Measurements from ENCODE around the gene HEPACAM.

Gene HEPACAM, protein sequence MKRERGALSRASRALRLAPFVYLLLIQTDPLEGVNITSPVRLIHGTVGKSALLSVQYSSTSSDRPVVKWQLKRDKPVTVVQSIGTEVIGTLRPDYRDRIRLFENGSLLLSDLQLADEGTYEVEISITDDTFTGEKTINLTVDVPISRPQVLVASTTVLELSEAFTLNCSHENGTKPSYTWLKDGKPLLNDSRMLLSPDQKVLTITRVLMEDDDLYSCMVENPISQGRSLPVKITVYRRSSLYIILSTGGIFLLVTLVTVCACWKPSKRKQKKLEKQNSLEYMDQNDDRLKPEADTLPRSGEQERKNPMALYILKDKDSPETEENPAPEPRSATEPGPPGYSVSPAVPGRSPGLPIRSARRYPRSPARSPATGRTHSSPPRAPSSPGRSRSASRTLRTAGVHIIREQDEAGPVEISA

GRCh38 chr11:124935548-124936514 is at the start of gene HEPACAM:
Gene HEPACAM, minus strand, starts transcription at chr11:124936047. Its CDS starts 41 bp downstream, at chr11:124936006.
- Histone ChIP-seq H3K36me3 (ENCODE audit: low read length) (no peaks in the 10 kb centered on the region), H3K79me2 (ENCODE audit: insufficient read depth, low read length) (no peaks in the 10 kb centered on the region), H3K27me3 (ENCODE audit: low read length) (no peaks in the 10 kb centered on the region), H3K9ac (ENCODE audit: low read length) (no peak within 1 kb of the TSS), H3F3A (ENCODE audit: insufficient read depth) (no peaks in the 10 kb centered on the region), H3K9me3 (ENCODE audit: insufficient read depth, low read length) (no peaks in the 10 kb centered on the region), H4K20me1 (ENCODE audit: low read depth, low read length) (no peaks in the 10 kb centered on the region), H3K9me2 (replicated peaks; ENCODE audit: insufficient read depth, low read length) (no peaks in the 10 kb centered on the region), H3K4me3 (ENCODE audit: insufficient read depth, low read length, poor library complexity, severe bottlenecking) (no peak within 1 kb of the TSS), H2AFZ (ENCODE audit: low read depth, low read length, severe bottlenecking) (no peak within 1 kb of the TSS), H3K4me2 (ENCODE audit: low read depth, low read length, poor library complexity, severe bottlenecking) (no peak within 1 kb of the TSS), H3K27ac (ENCODE audit: low read depth, low read length) (no peak within 1 kb of the TSS)
- TF ChIP-seq, protein P1, sequence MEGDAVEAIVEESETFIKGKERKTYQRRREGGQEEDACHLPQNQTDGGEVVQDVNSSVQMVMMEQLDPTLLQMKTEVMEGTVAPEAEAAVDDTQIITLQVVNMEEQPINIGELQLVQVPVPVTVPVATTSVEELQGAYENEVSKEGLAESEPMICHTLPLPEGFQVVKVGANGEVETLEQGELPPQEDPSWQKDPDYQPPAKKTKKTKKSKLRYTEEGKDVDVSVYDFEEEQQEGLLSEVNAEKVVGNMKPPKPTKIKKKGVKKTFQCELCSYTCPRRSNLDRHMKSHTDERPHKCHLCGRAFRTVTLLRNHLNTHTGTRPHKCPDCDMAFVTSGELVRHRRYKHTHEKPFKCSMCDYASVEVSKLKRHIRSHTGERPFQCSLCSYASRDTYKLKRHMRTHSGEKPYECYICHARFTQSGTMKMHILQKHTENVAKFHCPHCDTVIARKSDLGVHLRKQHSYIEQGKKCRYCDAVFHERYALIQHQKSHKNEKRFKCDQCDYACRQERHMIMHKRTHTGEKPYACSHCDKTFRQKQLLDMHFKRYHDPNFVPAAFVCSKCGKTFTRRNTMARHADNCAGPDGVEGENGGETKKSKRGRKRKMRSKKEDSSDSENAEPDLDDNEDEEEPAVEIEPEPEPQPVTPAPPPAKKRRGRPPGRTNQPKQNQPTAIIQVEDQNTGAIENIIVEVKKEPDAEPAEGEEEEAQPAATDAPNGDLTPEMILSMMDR (IDR thresholded peaks at IDR 0.05; ENCODE audit: insufficient read depth, low read length, poor library complexity, severe bottlenecking) = no peak
- no peak for TF ChIP-seq EZH2phosphoT487 (conservative IDR thresholded peaks at IDR 0.05; ENCODE audit: low read length)

DNA sequence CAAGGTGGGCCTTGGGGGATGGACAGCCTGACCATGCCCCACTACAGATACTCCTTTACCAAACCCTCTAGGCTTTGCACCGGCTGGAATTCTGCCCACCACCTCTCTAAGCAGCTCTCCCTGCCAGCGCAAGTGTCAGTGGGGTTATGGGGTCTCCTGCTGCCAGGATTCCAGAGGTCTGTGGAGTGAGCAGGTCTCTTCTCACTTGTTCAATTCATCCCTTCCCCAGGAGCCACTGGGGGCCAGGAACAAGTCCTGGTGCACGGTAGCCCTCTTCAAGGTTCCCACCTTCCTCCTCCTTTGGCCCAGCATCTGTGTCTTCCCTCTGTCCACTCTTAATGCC is 48.6 kb upstream of the HEPACAM start:
- H3K4me3 ChIP-seq (ENCODE audit: insufficient read depth, low read length, poor library complexity, severe bottlenecking) = no peak overlapping the region
- no peak overlapping the region for H2AFZ ChIP-seq (ENCODE audit: low read depth, low read length, severe bottlenecking)
- no peaks in the 10 kb centered on the region for H3F3A ChIP-seq (ENCODE audit: insufficient read depth)
- H3K27me3 ChIP-seq (ENCODE audit: low read length) = no peaks in the 10 kb centered on the region
- no peak overlapping the region for H3K27ac ChIP-seq (ENCODE audit: low read depth, low read length)
- TF ChIP-seq, protein P1 (IDR thresholded peaks at IDR 0.05; ENCODE audit: insufficient read depth, low read length, poor library complexity, severe bottlenecking) = no peak
- no peak for TF ChIP-seq EZH2phosphoT487 (conservative IDR thresholded peaks at IDR 0.05; ENCODE audit: low read length)
- H3K9me2 ChIP-seq (replicated peaks; ENCODE audit: insufficient read depth, low read length) = no peaks in the 10 kb centered on the region
- no peak overlapping the region for H3K9ac ChIP-seq (ENCODE audit: low read length)
- H3K9me3 ChIP-seq (ENCODE audit: insufficient read depth, low read length) = no peaks in the 10 kb centered on the region
- no peaks in the 10 kb centered on the region for H4K20me1 ChIP-seq (ENCODE audit: low read depth, low read length)
- H3K79me2 ChIP-seq (ENCODE audit: insufficient read depth, low read length) = no peaks in the 10 kb centered on the region
- no peak overlapping the region for H3K4me2 ChIP-seq (ENCODE audit: low read depth, low read length, poor library complexity, severe bottlenecking)
- no peaks in the 10 kb centered on the region for H3K36me3 ChIP-seq (ENCODE audit: low read length)

GRCh38 chr11:124983674-124984511 is 48.0 kb upstream of the HEPACAM start:
- no peaks in the 10 kb centered on the region for H3K79me2 ChIP-seq (ENCODE audit: insufficient read depth, low read length)
- H3K4me3 ChIP-seq (ENCODE audit: insufficient read depth, low read length, poor library complexity, severe bottlenecking) = no peak overlapping the region
- H3K27ac ChIP-seq (ENCODE audit: low read depth, low read length) = no peak overlapping the region
- H4K20me1 ChIP-seq (ENCODE audit: low read depth, low read length) = no peaks in the 10 kb centered on the region
- H3K4me2 ChIP-seq (ENCODE audit: low read depth, low read length, poor library complexity, severe bottlenecking) = no peak overlapping the region
- H3K9me3 ChIP-seq (ENCODE audit: insufficient read depth, low read length) = no peaks in the 10 kb centered on the region
- no peak overlapping the region for H2AFZ ChIP-seq (ENCODE audit: low read depth, low read length, severe bottlenecking)
- H3K9me2 ChIP-seq (replicated peaks; ENCODE audit: insufficient read depth, low read length) = no peaks in the 10 kb centered on the region
- no peak for TF ChIP-seq EZH2phosphoT487 (conservative IDR thresholded peaks at IDR 0.05; ENCODE audit: low read length)
- TF ChIP-seq, protein P1 (IDR thresholded peaks at IDR 0.05; ENCODE audit: insufficient read depth, low read length, poor library complexity, severe bottlenecking) = no peak
- H3K27me3 ChIP-seq (ENCODE audit: low read length) = no peaks in the 10 kb centered on the region
- H3K36me3 ChIP-seq (ENCODE audit: low read length) = no peaks in the 10 kb centered on the region
- no peak overlapping the region for H3K9ac ChIP-seq (ENCODE audit: low read length)
- H3F3A ChIP-seq (ENCODE audit: insufficient read depth) = no peaks in the 10 kb centered on the region

All from SU-DHL-6 (cell line).